Hematopoietic multipotent progenitor cell (in vitro differentiated cells): ENCODE data around the gene LCORL. TPM values are rescaled to one million over a fixed set of nuclear protein-coding genes. Genes with fewer than 3 reads are reported as not detected.
"Not testable (repeated sequence)": the region's sequence is repeated elsewhere in the genome, so short reads cannot be mapped to it uniquely, and the experiment has no call there.

Source experiments
- DNase-seq, 3 donors: peaks; one replicate each; pipeline ENCODE4 v3.0.0-alpha.2; 2011 to 2015; ENCODE audit warnings: low read depth in 2 of 3, low spot score in 2 of 3
- total RNA-seq: library from RNA; depleted of rRNA; stranded (reverse); fragments of >200 nt; gene quantifications from one replicate; pipeline ENCODE4 v1.2.3, GENCODE V29; 2012

Gene LCORL
- 8.6 TPM for total RNA-seq

- DNase-seq: peak; percentile 68 to 96 (median 95)
These were observed at the start of gene LCORL for GRCh38 chr4:18021720-18022571. TSS of gene LCORL (minus strand) at chr4:18021755. CDS start at chr4:18021751, 4 bp downstream.

- no peak for DNase-seq
These were observed 48.3 kb upstream of the LCORL start for GRCh38 chr4:18069810-18070209.

- DNase-seq: no peak
These were observed 45.5 kb upstream of the LCORL start for GRCh38 chr4:18067031-18067430.

- no peak for DNase-seq
These were observed 41.5 kb upstream of the LCORL start for GRCh38 chr4:18063079-18063478.

- no peak for DNase-seq
These were observed 36.4 kb upstream of the LCORL start for GRCh38 chr4:18057821-18058533.

GRCh38 chr4:18056030-18056429, 34.5 kb upstream of the LCORL start:
- DNase-seq: no peak

- no peak for DNase-seq
These were observed 30.6 kb upstream of the LCORL start for GRCh38 chr4:18052158-18052557.

- no peak for DNase-seq
These were observed 29.7 kb upstream of the LCORL start for GRCh38 chr4:18051281-18051680.

GRCh38 chr4:18050448-18050847, 28.9 kb upstream of the LCORL start:
- no peak for DNase-seq

GRCh38 chr4:18049446-18049845, 27.9 kb upstream of the LCORL start:
- DNase-seq: no peak

GRCh38 chr4:18042754-18043153, 21.2 kb upstream of the LCORL start:
- DNase-seq: no peak

GRCh38 chr4:18042012-18042411, 20.5 kb upstream of the LCORL start:
- no peak for DNase-seq

- no peak for DNase-seq
These were observed 19.6 kb upstream of the LCORL start for GRCh38 chr4:18041114-18041513.

GRCh38 chr4:18039113-18039512, 17.6 kb upstream of the LCORL start:
- no peak for DNase-seq

- DNase-seq: not testable (repeated sequence)
These were observed 14.8 kb upstream of the LCORL start for GRCh38 chr4:18036369-18036768.

GRCh38 chr4:18034099-18034498, 12.5 kb upstream of the LCORL start:
- no peak for DNase-seq

GRCh38 chr4:18033111-18034085, 11.8 kb upstream of the LCORL start:
- DNase-seq: no peak

GRCh38 chr4:18025288-18025687, 3.7 kb upstream of the LCORL start:
- DNase-seq: peak in 1 of 3 donors; percentile 14

- peak in 1 of 3 donors; percentile 19 for DNase-seq
These were observed 1.1 kb upstream of the LCORL start for GRCh38 chr4:18022572-18023050.

- no peak for DNase-seq
These were observed 160 bp downstream of the LCORL start for GRCh38 chr4:18021470-18021719.
